B cell (primary cell): ENCODE results near the gene THSD7A. TPM values are rescaled to one million over a fixed set of nuclear protein-coding genes. Genes with fewer than 3 reads are reported as not detected.

ENCODE experiments used
- ATAC-seq: fragments of 200-7000 bp; cut with Tn5 transposase; one replicate; pipeline ENCODE4 v1.10.0; 2021; ENCODE audit warnings: low read depth, mild to moderate bottlenecking, moderate number of reproducible peaks, moderate library complexity
- CTCF ChIA-PET: fragments of 350-600 bp; sonication (Branson Sonifier 250); formaldehyde crosslinking; loops from one replicate; lab custom pipeline; 2021; ENCODE audit warnings: antibody characterized with exemption, inconsistent platforms; lab: Charles Lee
- POLR2A ChIA-PET: fragments of 350-600 bp; sonication (Branson Sonifier 250); formaldehyde crosslinking; loops from one replicate; lab custom pipeline; 2021; ENCODE audit warnings: antibody characterized with exemption; lab: Charles Lee
- DNase-seq: peaks from one replicate; pipeline ENCODE4 v3.0.0; 2013
- H2AFZ ChIP-seq: 2 replicates; pipeline ENCODE4 v1.6.1; 2012; ENCODE audit warnings: mild to moderate bottlenecking, low read depth, low read length; ENCODE audit not compliant: insufficient read depth, poor library complexity, severe bottlenecking
- H3K27ac ChIP-seq, 2 donors: 1 replicate in 1 of 2; 2 replicates in 1 of 2; pipeline ENCODE4 v1.5.1; 2012 to 2013; ENCODE audit warnings: low read length in 2 of 2, mild to moderate bottlenecking in 2 of 2, moderate library complexity in 1 of 2
- H3K27me3 ChIP-seq, 4 experiments: fragments of 200-600 bp in 1 of 4; sonication (generic) in 1 of 4; replicated peaks in 1 of 4; 1 replicate in 2 of 4; 2 replicates in 2 of 4; pipeline versions ENCODE4 v1.6.1 to v1.7.0; 2013 to 2016; ENCODE audit warnings: low read length in 3 of 4, mild to moderate bottlenecking in 2 of 4, mixed read lengths in 1 of 4, moderate library complexity in 1 of 4; ENCODE audit not compliant: insufficient read depth in 4 of 4, control insufficient read depth in 3 of 4; ENCODE audit errors: control extremely low read depth in 1 of 4
- H3K36me3 ChIP-seq, 2 experiments: replicated peaks in 1 of 2; 1 replicate in 1 of 2; 2 replicates in 1 of 2; pipeline versions ENCODE4 v1.6.1 to v1.7.1; 2013; ENCODE audit warnings: low read length in 1 of 2; ENCODE audit not compliant: insufficient read depth in 2 of 2, control insufficient read depth in 1 of 2; ENCODE audit errors: control extremely low read depth in 1 of 2, extremely low read depth in 1 of 2
- H3K4me1 ChIP-seq, 2 donors: fragments of 200-600 bp in 1 of 2; sonication (generic) in 1 of 2; 1 replicate in 1 of 2; 2 replicates in 1 of 2; pipeline versions ENCODE4 v1.5.1 to v1.6.1; 2013 to 2017; ENCODE audit warnings: low read length in 2 of 2; ENCODE audit not compliant: control insufficient read depth in 2 of 2, insufficient read depth in 2 of 2
- H3K4me2 ChIP-seq: replicated peaks from 2 replicates; pipeline ENCODE3; 2012; ENCODE audit warnings: mild to moderate bottlenecking, low read depth, low read length; ENCODE audit not compliant: poor library complexity, severe bottlenecking
- H3K4me3 ChIP-seq, 5 experiments: fragments of 200-600 bp in 1 of 5; sonication (generic) in 1 of 5; 1 replicate in 3 of 5; 2 replicates in 2 of 5; pipeline versions ENCODE4 v1.5.1 to v1.7.0; 2011 to 2016; ENCODE audit warnings: low read length in 4 of 5, mild to moderate bottlenecking in 4 of 5, low read depth in 2 of 5, control low read depth in 1 of 5, moderate library complexity in 1 of 5; ENCODE audit not compliant: insufficient read depth in 1 of 5; ENCODE audit errors: control extremely low read depth in 1 of 5, extremely low read depth in 1 of 5
- H3K79me2 ChIP-seq: fragments of 200-600 bp; sonication (generic); one replicate; pipeline ENCODE4 v1.6.0; 2016; ENCODE audit warnings: low read length; ENCODE audit not compliant: control insufficient read depth, insufficient read depth
- H3K9ac ChIP-seq: fragments of 200-600 bp; sonication (generic); 2 replicates; pipeline ENCODE4 v1.6.1; 2017; ENCODE audit warnings: mild to moderate bottlenecking, low read length, moderate library complexity
- H3K9me3 ChIP-seq, 3 donors: one replicate each; pipeline versions ENCODE4 v1.6.1 to v1.7.1; 2013; ENCODE audit warnings: low read length in 2 of 3; ENCODE audit not compliant: control insufficient read depth in 2 of 3, insufficient read depth in 1 of 3; ENCODE audit errors: control extremely low read depth in 1 of 3
- H4K20me1 ChIP-seq: 2 replicates; pipeline ENCODE4 v1.6.0; 2012; ENCODE audit warnings: mild to moderate bottlenecking, low read length; ENCODE audit not compliant: insufficient read depth, control insufficient read depth, poor library complexity, severe bottlenecking
- H3K27ac Mint-ChIP-seq: one replicate; pipeline ENCODE4 v1.8.0; 2021; ENCODE audit warnings: mixed read lengths
- H3K27me3 Mint-ChIP-seq: one replicate; pipeline ENCODE4 v1.8.0; 2021; ENCODE audit warnings: mixed read lengths
- H3K4me1 Mint-ChIP-seq: one replicate; pipeline ENCODE4 v1.8.0; 2021; ENCODE audit warnings: mixed read lengths
- H3K4me3 Mint-ChIP-seq: one replicate; pipeline ENCODE4 v1.8.0; 2021; ENCODE audit warnings: mixed read lengths
- H3K9me3 Mint-ChIP-seq: one replicate; pipeline ENCODE4 v1.8.0; 2022; ENCODE audit warnings: mixed read lengths; ENCODE audit not compliant: insufficient read depth
- CTCF ChIP-seq: fragments of 200-600 bp; IDR thresholded peaks from one replicate; pipeline ENCODE4 v1.8.0; 2022; ENCODE audit warnings: antibody characterized with exemption, mild to moderate bottlenecking
- EZH2 ChIP-seq: IDR thresholded peaks from 2 replicates; pipeline ENCODE4 v1.6.1; 2012; ENCODE audit warnings: borderline replicate concordance, low read depth, mild to moderate bottlenecking, moderate library complexity, low read length; ENCODE audit not compliant: insufficient read depth, poor library complexity, severe bottlenecking
- WGBS: methylation state at CpG from one replicate; pipeline ENCODE4 v1.1.5; 2013; ENCODE audit warnings: missing lambda C conversion rate; ENCODE audit not compliant: insufficient coverage; 5-methylcytosine and 5-hydroxymethylcytosine counted together
- intact Hi-C: fragments of 100-400 bp; cut with micrococcal nuclease; formaldehyde crosslinking; loops from one replicate; pipeline ENCODE4 v1.10.0; 2022
- polyA plus RNA-seq: library from polyadenylated mRNA; depleted of rRNA; stranded (reverse); fragments of >200 nt; gene quantifications from 2 replicates; pipeline ENCODE4 v1.2.3, GENCODE V29; 2012
- total RNA-seq, 2 donors: library from RNA; stranded (reverse); fragments of 120-200 nt in 1 of 2; gene quantifications; 1 replicate in 1 of 2; 2 replicates in 1 of 2; pipeline versions ENCODE4 v1.2.3 to v1.2.4, GENCODE V29; 2013 to 2022

THSD7A gene
- total and polyA plus RNA-seq, 2 donors (not counting 1 experiment from before 2014, with no cell fraction given): not detected

GRCh38 chr7:11830582-11831155 is 1.3 kb downstream of the THSD7A start:
- Mint-ChIP-seq H3K9me3 (no peaks in the 10 kb centered on the region), H3K4me1 (peaks cover 8% of the 10 kb centered on the region), H3K4me3 (no peak overlapping the region), H3K27me3 (peaks cover 37% of the 10 kb centered on the region), H3K27ac (no peak overlapping the region)
- Histone ChIP-seq H3K4me2 (no peak overlapping the region), H3K4me3 (peak overlapping the region in 1 of 5 experiments; percentile 61), H4K20me1 (no peaks in the 10 kb centered on the region), H3K27me3 (peaks cover 0 to 19% (median 11%) of the 10 kb centered on the region in 4 experiments), H3K9me3 (no peaks in the 10 kb centered on the region), H2AFZ (no peak overlapping the region), H3K4me1 (peaks cover 11 to 12% of the 10 kb centered on the region in 2 donors), H3K27ac (no peak overlapping the region), H3K79me2 (no peaks in the 10 kb centered on the region), H3K9ac (peak overlapping the region; percentile 19), H3K36me3 (no peaks in the 10 kb centered on the region)
- TF ChIP-seq EZH2 (no peak), CTCF (no peak)
- DNase-seq: no peak
- WGBS: 9% methylated on average over 4 of the region's 7 CpGs
- POLR2A ChIA-PET: no interaction called here
- no peak for ATAC-seq
- intact Hi-C loops: loop anchor here (10.0 kb wide), 1 partner anchor 664 kb away; no protein-coding TSS in a partner anchor
- CTCF ChIA-PET: no interaction called here

- no peaks in the 10 kb centered on the region for H4K20me1 ChIP-seq
- POLR2A ChIA-PET: no interaction called here
- no peak overlapping the region for H3K27ac Mint-ChIP-seq
- H3K9ac ChIP-seq: no peak overlapping the region
- H2AFZ ChIP-seq: no peak overlapping the region
- H3K4me1 ChIP-seq: peaks cover 11 to 12% of the 10 kb centered on the region in 2 donors
- DNase-seq (no peak), ATAC-seq (no peak)
- H3K4me3 ChIP-seq: no peak overlapping the region
- CTCF ChIA-PET: no interaction called here
- H3K9me3 Mint-ChIP-seq: no peaks in the 10 kb centered on the region
- no peaks in the 10 kb centered on the region for H3K36me3 ChIP-seq
- intact Hi-C loops: loop anchor here (10.0 kb wide), 1 partner anchor 665 kb away; no protein-coding TSS in a partner anchor
- no peak overlapping the region for H3K27ac ChIP-seq
- no peaks in the 10 kb centered on the region for H3K9me3 ChIP-seq
- H3K27me3 Mint-ChIP-seq: peaks cover 37% of the 10 kb centered on the region
- no peak overlapping the region for H3K4me3 Mint-ChIP-seq
- peaks cover 8% of the 10 kb centered on the region for H3K4me1 Mint-ChIP-seq
- no peak overlapping the region for H3K4me2 ChIP-seq
- peaks cover 0 to 19% (median 11%) of the 10 kb centered on the region in 4 experiments for H3K27me3 ChIP-seq
- no peak for TF ChIP-seq EZH2
- no peak for TF ChIP-seq CTCF
- H3K79me2 ChIP-seq: no peaks in the 10 kb centered on the region
Observed at GRCh38 chr7:11829954-11830353, 2.0 kb downstream of the THSD7A start.
